Myocyte (in vitro differentiated cells): ENCODE data around the gene LAMA1. TPM values are rescaled to one million over a fixed set of nuclear protein-coding genes. Genes with fewer than 3 reads are reported as not detected.

Experiments used
- DNase-seq: peaks from one replicate; pipeline ENCODE4 v3.0.0-alpha.2; 2012; ENCODE audit warnings: low read depth
- total RNA-seq: library from RNA; depleted of rRNA; stranded (reverse); fragments of >200 nt; gene quantifications from 2 replicates; pipeline ENCODE4 v1.2.3, GENCODE V29; 2014

Gene LAMA1
- total RNA-seq, 1 donor from 2014 or later, result 0.56 TPM

- no peak for DNase-seq
These were observed 67.6 kb downstream of the LAMA1 start for GRCh38 chr18:7049951-7050350.

- no peak for DNase-seq
These were observed 69.5 kb downstream of the LAMA1 start for GRCh38 chr18:7048081-7048480.

- DNase-seq, result no peak
These were observed 70.3 kb downstream of the LAMA1 start for GRCh38 chr18:7047336-7047735.

- DNase-seq, result peak; percentile 81
These were observed 79.2 kb downstream of the LAMA1 start for GRCh38 chr18:7038330-7038851.

- DNase-seq, result no peak
These were observed 80.1 kb downstream of the LAMA1 start for GRCh38 chr18:7037470-7037869.

- no peak for DNase-seq
These were observed 81.8 kb downstream of the LAMA1 start for GRCh38 chr18:7035807-7036206.

GRCh38 chr18:7034924-7035323 lies 82.7 kb downstream of the LAMA1 start:
- no peak for DNase-seq

GRCh38 chr18:7032537-7032936 lies 85.1 kb downstream of the LAMA1 start:
- DNase-seq, result no peak

GRCh38 chr18:7028625-7029024 lies 89.0 kb downstream of the LAMA1 start:
- DNase-seq, result no peak

- DNase-seq, result no peak
These were observed 92.4 kb downstream of the LAMA1 start for GRCh38 chr18:7025194-7025593.

GRCh38 chr18:7023581-7023980 lies 94.0 kb downstream of the LAMA1 start:
- peak; percentile 31 for DNase-seq

- DNase-seq, result no peak
These were observed 94.5 kb downstream of the LAMA1 start for GRCh38 chr18:7023063-7023580.

GRCh38 chr18:7021994-7022840 lies 95.4 kb downstream of the LAMA1 start:
- DNase-seq, result peak; percentile 27

GRCh38 chr18:7020995-7021777 lies 96.4 kb downstream of the LAMA1 start:
- DNase-seq, result no peak

- no peak for DNase-seq
These were observed 100.6 kb downstream of the LAMA1 start for GRCh38 chr18:7017013-7017412.

GRCh38 chr18:7011142-7011541 lies 106.5 kb downstream of the LAMA1 start:
- no peak for DNase-seq

- no peak for DNase-seq
These were observed 113.6 kb downstream of the LAMA1 start for GRCh38 chr18:7004009-7004408.

GRCh38 chr18:7002107-7002506 lies 115.5 kb downstream of the LAMA1 start:
- DNase-seq, result no peak

- peak; percentile 49 for DNase-seq
These were observed 117.0 kb downstream of the LAMA1 start for GRCh38 chr18:7000484-7001096.

- no peak for DNase-seq
These were observed 119.8 kb downstream of the LAMA1 start for GRCh38 chr18:6997808-6998207.

- peak; percentile 18 for DNase-seq
These were observed 122.7 kb downstream of the LAMA1 start for GRCh38 chr18:6994771-6995430.
